Panc1 (cell line): Measurements from ENCODE around the gene ARID4B. TPM values are rescaled to one million over a fixed set of nuclear protein-coding genes. Genes with fewer than 3 reads are reported as not detected.

Experiments
- ATAC-seq: fragments of 200-7000 bp; cut with Tn5 transposase; 2 replicates; pipeline ENCODE4 v1.9.1; 2020; ENCODE audit warnings: mild to moderate bottlenecking, moderate library complexity
- BruUV-seq: library from RNA; stranded (reverse); fragments of 400-500 nt; replicated peaks from 2 replicates; lab custom pipeline; 2021; lab: Mats Ljungman, UMichigan
- CTCF ChIA-PET: fragments of 300-600 bp; sonication (Branson Sonifier 250); formaldehyde crosslinking; loops from one replicate; lab custom pipeline; 2022; ENCODE audit warnings: antibody characterized with exemption; lab: Charles Lee
- POLR2A ChIA-PET: fragments of 300-600 bp; sonication (Branson Sonifier 250); formaldehyde crosslinking; loops from one replicate; lab custom pipeline; 2022; ENCODE audit warnings: antibody characterized with exemption; lab: Charles Lee
- DNase-seq: peaks from one replicate; pipeline ENCODE4 v3.0.0-alpha.2; 2010; ENCODE audit warnings: low read depth, low spot score
- H3K27ac ChIP-seq: 2 replicates; pipeline ENCODE4 v1.5.1; 2011; ENCODE audit warnings: mild to moderate bottlenecking, low read length, inconsistent platforms
- H3K27me3 ChIP-seq: fragments of 200-500 bp; sonication (Bioruptor generic); 2 replicates; pipeline ENCODE4 v1.6.0; 2014; ENCODE audit warnings: low read length, inconsistent platforms; ENCODE audit not compliant: control insufficient read depth, insufficient read depth
- H3K36me3 ChIP-seq: fragments of 200-500 bp; sonication (Bioruptor generic); 2 replicates; pipeline ENCODE4 v1.5.1; 2014; ENCODE audit warnings: inconsistent platforms, mild to moderate bottlenecking, low read length, moderate library complexity; ENCODE audit not compliant: control insufficient read depth, insufficient read depth
- H3K4me1 ChIP-seq: 2 replicates; pipeline ENCODE4 v1.5.1; 2011; ENCODE audit warnings: inconsistent platforms, mild to moderate bottlenecking, low read length, moderate library complexity; ENCODE audit not compliant: control insufficient read depth, insufficient read depth
- H3K4me3 ChIP-seq, 2 experiments: 2 replicates each; pipeline ENCODE4 v1.5.1; 2011 to 2012; ENCODE audit warnings: low read depth in 2 of 2, low read length in 2 of 2, mild to moderate bottlenecking in 2 of 2, inconsistent platforms in 1 of 2, moderate library complexity in 1 of 2
- H3K9me3 ChIP-seq: fragments of 200-500 bp; sonication (Bioruptor generic); 2 replicates; pipeline ENCODE4 v1.5.1; 2014; ENCODE audit warnings: low read depth, mild to moderate bottlenecking, inconsistent platforms, low read length, moderate library complexity; ENCODE audit not compliant: control insufficient read depth, insufficient read depth
- CTCF ChIP-seq: fragments of 450-650 bp; IDR thresholded peaks from 2 replicates; pipeline ENCODE4 v1.5.1; 2017; ENCODE audit warnings: mild to moderate bottlenecking
- POLR2AphosphoS5 ChIP-seq: IDR thresholded peaks from 2 replicates; pipeline ENCODE4 v1.6.1; 2012; ENCODE audit warnings: mild to moderate bottlenecking, low read depth, low read length, moderate library complexity
- REST ChIP-seq, 2 experiments: IDR thresholded peaks; 2 replicates each; pipeline ENCODE4 v1.6.1; 2011 to 2012; ENCODE audit warnings: low read depth in 2 of 2, control low read depth in 1 of 2, low read length in 1 of 2, mild to moderate bottlenecking in 1 of 2, moderate library complexity in 1 of 2; ENCODE audit not compliant: insufficient read depth in 1 of 2
- SIN3A ChIP-seq: IDR thresholded peaks from 2 replicates; pipeline ENCODE4 v1.6.1; 2012; ENCODE audit warnings: low read depth, mild to moderate bottlenecking, low read length, moderate library complexity, borderline replicate concordance; ENCODE audit not compliant: insufficient read depth
- TCF7L2 ChIP-seq: IDR thresholded peaks from 2 replicates; pipeline ENCODE4 v1.6.1; 2011; ENCODE audit warnings: mild to moderate bottlenecking, low read depth, low read length, inconsistent platforms
- in situ Hi-C: cut with HindIII; loops from 2 replicates; pipeline ENCODE4 v1.10.0; 2016; ENCODE audit warnings: low sequenced_read_pairs, low pct_unique_long_range_greater_than_20kb
- intact Hi-C: fragments of 100-400 bp; cut with micrococcal nuclease; formaldehyde crosslinking; loops from one replicate; pipeline ENCODE4 v1.10.0; 2022; ENCODE audit not compliant: unreplicated experiment
- total RNA-seq: library from RNA; stranded (reverse); gene quantifications from one replicate; pipeline ENCODE4 v1.2.1, GENCODE V29; 2021; ENCODE audit not compliant: unreplicated experiment

Gene ARID4B
- total RNA-seq, 1 experiment from 2014 or later = 37.5 TPM

GRCh38 chr1:235289859-235290739 lies 37.9 kb downstream of the ARID4B start:
- ChIA-PET POLR2A (no interaction called here), CTCF (no interaction called here)
- TF ChIP-seq SIN3A (no peak), POLR2AphosphoS5 (no peak), CTCF (no peak), REST (IDR thresholded peaks at IDR 0.05; ENCODE audit: insufficient read depth in 1 of 2, low read depth in 2 of 2, low read length in 1 of 2) (no peak)
- Histone ChIP-seq H3K27ac (no peak overlapping the region), H3K36me3 (no peaks in the 10 kb centered on the region), H3K27me3 (no peaks in the 10 kb centered on the region), H3K9me3 (no peaks in the 10 kb centered on the region), H3K4me3 (no peak overlapping the region), H3K4me1 (no peaks in the 10 kb centered on the region; the same call in 1 of the 2 replicates)
- intact Hi-C loops (no loop called here), in situ Hi-C loops (no loop called here)
- BruUV-seq = no TSS peak
- DNase-seq (no peak), ATAC-seq (no peak)

GRCh38 chr1:235287208-235287882 lies 40.6 kb downstream of the ARID4B start:
- TF ChIP-seq REST (IDR thresholded peaks at IDR 0.05; ENCODE audit: insufficient read depth in 1 of 2, low read depth in 2 of 2, low read length in 1 of 2) (no peak), SIN3A (no peak), TCF7L2 (no peak), POLR2AphosphoS5 (no peak), CTCF (no peak)
- no peak for DNase-seq
- no peak overlapping the region for H3K27ac ChIP-seq
- ChIA-PET POLR2A (no interaction called here), CTCF (no interaction called here)
- in situ Hi-C loops (no loop called here), intact Hi-C loops (no loop called here)
- ATAC-seq = no peak
- H3K4me3 ChIP-seq = no peak overlapping the region
- no TSS peak for BruUV-seq
- H3K9me3 ChIP-seq = no peaks in the 10 kb centered on the region
- H3K27me3 ChIP-seq = no peaks in the 10 kb centered on the region
- H3K4me1 ChIP-seq = no peaks in the 10 kb centered on the region
- H3K36me3 ChIP-seq = no peaks in the 10 kb centered on the region
